Lower leg skin (tissue), 3 donors: Measurements from ENCODE around the gene GPR55.

Experiments
- CTCF ChIP-seq, 3 donors: fragments of 450-650 bp; IDR thresholded peaks; one replicate each; pipeline ENCODE4 v1.5.1; 2016; ENCODE audit warnings: antibody characterized with exemption in 3 of 3, mild to moderate bottlenecking in 3 of 3, moderate library complexity in 2 of 3
- POLR2A ChIP-seq, 2 donors: fragments of 450-650 bp; IDR thresholded peaks; one replicate each; pipeline ENCODE4 v1.6.1; 2016 to 2017; ENCODE audit warnings: antibody characterized with exemption in 2 of 2, mild to moderate bottlenecking in 1 of 2, moderate library complexity in 1 of 2

GRCh38 chr2:230887342-230887741 lies 37.7 kb downstream of the GPR55 start:
- TF ChIP-seq POLR2A (IDR thresholded peaks at IDR 0.05) (no peak), CTCF (IDR thresholded peaks at IDR 0.05) (no peak)
